Liver (tissue), 9 donors: ENCODE measurements around the gene WDR44. TPM values are rescaled to one million over a fixed set of nuclear protein-coding genes. Genes with fewer than 3 reads are reported as not detected.

ENCODE experiments used
- DNase-seq: peaks from one replicate; pipeline ENCODE4 v3.0.0-alpha.2; 2017; ENCODE audit warnings: low spot score
- H3K27ac ChIP-seq, 2 donors: one replicate each; pipeline ENCODE4 v1.7.0; 2013; ENCODE audit warnings: inconsistent platforms in 2 of 2, low read length in 2 of 2, control low read depth in 1 of 2, low read depth in 1 of 2, mild to moderate bottlenecking in 1 of 2
- H3K27me3 ChIP-seq, 4 donors: one replicate each; pipeline versions ENCODE4 v1.6.1 to v1.7.0; 2013; ENCODE audit warnings: low read length in 3 of 4, inconsistent platforms in 1 of 4, mild to moderate bottlenecking in 1 of 4, moderate library complexity in 1 of 4; ENCODE audit not compliant: control insufficient read depth in 4 of 4, insufficient read depth in 4 of 4
- H3K36me3 ChIP-seq, 4 donors: one replicate each; pipeline versions ENCODE4 v1.6.1 to v1.7.0; 2013; ENCODE audit warnings: low read length in 3 of 4, mild to moderate bottlenecking in 3 of 4, low read depth in 1 of 4, moderate library complexity in 1 of 4; ENCODE audit not compliant: control insufficient read depth in 4 of 4, insufficient read depth in 3 of 4
- H3K4me1 ChIP-seq, 4 donors: one replicate each; pipeline versions ENCODE4 v1.6.1 to v1.7.0; 2013; ENCODE audit warnings: low read length in 3 of 4, mild to moderate bottlenecking in 3 of 4, moderate library complexity in 1 of 4; ENCODE audit not compliant: control insufficient read depth in 4 of 4, insufficient read depth in 4 of 4
- H3K4me3 ChIP-seq, 3 donors: one replicate each; pipeline versions ENCODE4 v1.6.1 to v1.7.0; 2013; ENCODE audit warnings: low read length in 3 of 3, control low read depth in 1 of 3, low read depth in 1 of 3, mild to moderate bottlenecking in 1 of 3
- H3K9ac ChIP-seq, 2 donors: one replicate each; pipeline ENCODE4 v1.7.0; 2013; ENCODE audit warnings: low read length in 2 of 2, mild to moderate bottlenecking in 2 of 2, moderate library complexity in 2 of 2, control low read depth in 1 of 2, low read depth in 1 of 2
- H3K9me3 ChIP-seq, 4 donors: one replicate each; pipeline versions ENCODE4 v1.6.1 to v1.7.0; 2013; ENCODE audit warnings: low read length in 3 of 4; ENCODE audit not compliant: control insufficient read depth in 4 of 4
- EGR1 ChIP-seq, 2 donors: IDR thresholded peaks; 2 replicates each; pipeline ENCODE4 v1.6.1; 2016 to 2018; ENCODE audit warnings: antibody characterized with exemption in 2 of 2, low read depth in 2 of 2
- FOXA1 ChIP-seq: IDR thresholded peaks from 2 replicates; pipeline ENCODE4 v1.6.1; 2016; ENCODE audit warnings: antibody characterized with exemption
- FOXA2 ChIP-seq: IDR thresholded peaks from 2 replicates; pipeline ENCODE4 v1.6.1; 2016; ENCODE audit warnings: antibody characterized with exemption
- GABPA ChIP-seq, 2 donors: IDR thresholded peaks in 1 of 2; conservative IDR thresholded peaks in 1 of 2; 2 replicates each; pipeline ENCODE4 v1.6.1; 2016; ENCODE audit warnings: antibody characterized with exemption in 2 of 2, mild to moderate bottlenecking in 1 of 2, moderate library complexity in 1 of 2
- HNF4A ChIP-seq, 2 donors: conservative IDR thresholded peaks; 2 replicates each; pipeline ENCODE4 v1.6.1; 2016; ENCODE audit warnings: antibody characterized with exemption in 2 of 2, mild to moderate bottlenecking in 2 of 2
- HNF4G ChIP-seq: IDR thresholded peaks from 2 replicates; pipeline ENCODE4 v1.6.1; 2016; ENCODE audit warnings: antibody characterized with exemption
- JUND ChIP-seq, 2 donors: IDR thresholded peaks; 2 replicates each; pipeline ENCODE4 v1.6.1; 2016; ENCODE audit warnings: antibody characterized with exemption in 2 of 2
- NR2F2 ChIP-seq: IDR thresholded peaks from 2 replicates; pipeline ENCODE4 v1.6.1; 2016; ENCODE audit warnings: antibody characterized with exemption
- RAD21 ChIP-seq, 2 donors: IDR thresholded peaks; 2 replicates each; pipeline ENCODE4 v1.6.1; 2016; ENCODE audit warnings: antibody characterized with exemption in 2 of 2, mild to moderate bottlenecking in 2 of 2
- RXRA ChIP-seq, 2 donors: IDR thresholded peaks; 2 replicates each; pipeline ENCODE4 v1.6.1; 2017 to 2018; ENCODE audit warnings: antibody characterized with exemption in 2 of 2, mild to moderate bottlenecking in 1 of 2
- SP1 ChIP-seq: IDR thresholded peaks from 2 replicates; pipeline ENCODE4 v1.6.1; 2018; ENCODE audit warnings: antibody characterized with exemption, mild to moderate bottlenecking
- TAF1 ChIP-seq: conservative IDR thresholded peaks from 2 replicates; pipeline ENCODE4 v1.6.1; 2016; ENCODE audit warnings: antibody characterized with exemption, mild to moderate bottlenecking
- YY1 ChIP-seq: IDR thresholded peaks from 2 replicates; pipeline ENCODE4 v1.6.1; 2016; ENCODE audit warnings: antibody characterized with exemption, mild to moderate bottlenecking
- WGBS: extraction: QIAGEN DNeasy Blood & Tissue Kit; methylation state at CpG from one replicate; pipeline ENCODE4 v1.1.7; 2013; 5-methylcytosine and 5-hydroxymethylcytosine counted together
- polyA plus RNA-seq, 2 donors: library from polyadenylated mRNA; stranded (reverse) in 1 of 2; unstranded in 1 of 2; fragments of 200-250 nt in 1 of 2; fragments of >200 nt in 1 of 2; fragmentation: Nextera tagmentation in 1 of 2; extraction: Ambion mirVana in 1 of 2; gene quantifications; one replicate each; pipeline versions ENCODE4 v1.2.1 to v1.2.3, GENCODE V29; 2013 to 2015
- total RNA-seq, 2 donors: library from RNA; depleted of rRNA; stranded (reverse); fragments of >200 nt; gene quantifications; one replicate each; pipeline ENCODE4 v1.2.3, GENCODE V29; 2014
- TF ChIP-seq, protein P1 (sequence below): IDR thresholded peaks from 2 replicates; pipeline ENCODE4 v1.6.1; 2016; ENCODE audit warnings: antibody characterized with exemption
- TF ChIP-seq, protein P2 (sequence below): IDR thresholded peaks from 2 replicates; pipeline ENCODE4 v1.6.1; 2016; ENCODE audit warnings: antibody characterized with exemption, mild to moderate bottlenecking
- TF ChIP-seq, protein P3 (sequence below): IDR thresholded peaks from 2 replicates; pipeline ENCODE4 v1.6.1; 2016; ENCODE audit warnings: antibody characterized with exemption
- TF ChIP-seq, protein P4 (sequence below): fragments of 150-350 bp; IDR thresholded peaks from 2 replicates; pipeline ENCODE4 v1.5.1; 2017; ENCODE audit warnings: improper control_type of control experiment, low read depth, low read length; ENCODE audit not compliant: missing input control
- TF ChIP-seq, protein P5 (sequence below): IDR thresholded peaks from 2 replicates; pipeline ENCODE4 v1.6.1; 2016; ENCODE audit warnings: antibody characterized with exemption
- donor health status: healthy.
- donor health status: healthy.
- donor health status: healthy.
- donor health status: healthy.
- donor health status: healthy.

WDR44 gene
- total and polyA plus RNA-seq, 4 donors, result 3.9 to 7.5 (median 5.5) TPM

DNA sequence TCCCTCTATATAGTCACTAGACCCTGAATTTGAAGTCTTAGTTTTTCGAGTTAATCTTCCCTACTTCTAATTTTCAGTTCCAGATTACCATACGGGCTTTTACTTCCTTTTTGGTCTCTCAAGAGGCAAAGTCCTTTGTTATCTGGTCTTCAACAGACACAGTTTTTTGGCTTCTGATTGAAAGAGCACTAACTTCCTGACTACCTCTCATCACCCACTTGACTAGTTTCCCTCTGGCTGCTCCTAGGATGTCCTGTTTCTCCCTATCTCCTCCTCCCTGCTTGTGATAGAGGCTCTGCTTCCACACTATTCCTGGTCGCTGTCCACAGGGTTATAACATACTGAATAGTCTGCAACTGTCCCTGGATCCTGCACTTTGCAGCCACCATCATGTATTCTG, 16.7 kb upstream of the WDR44 start (continued):
- TF ChIP-seq, protein P1, sequence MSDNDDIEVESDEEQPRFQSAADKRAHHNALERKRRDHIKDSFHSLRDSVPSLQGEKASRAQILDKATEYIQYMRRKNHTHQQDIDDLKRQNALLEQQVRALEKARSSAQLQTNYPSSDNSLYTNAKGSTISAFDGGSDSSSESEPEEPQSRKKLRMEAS, result no peak
- TF ChIP-seq JUND (IDR thresholded peaks at IDR 0.05) (no peak), YY1 (no peak), EGR1 (IDR thresholded peaks at IDR 0.05; ENCODE audit: low read depth in 2 of 2) (no peak), RAD21 (IDR thresholded peaks at IDR 0.05) (no peak), SP1 (no peak)

DNA sequence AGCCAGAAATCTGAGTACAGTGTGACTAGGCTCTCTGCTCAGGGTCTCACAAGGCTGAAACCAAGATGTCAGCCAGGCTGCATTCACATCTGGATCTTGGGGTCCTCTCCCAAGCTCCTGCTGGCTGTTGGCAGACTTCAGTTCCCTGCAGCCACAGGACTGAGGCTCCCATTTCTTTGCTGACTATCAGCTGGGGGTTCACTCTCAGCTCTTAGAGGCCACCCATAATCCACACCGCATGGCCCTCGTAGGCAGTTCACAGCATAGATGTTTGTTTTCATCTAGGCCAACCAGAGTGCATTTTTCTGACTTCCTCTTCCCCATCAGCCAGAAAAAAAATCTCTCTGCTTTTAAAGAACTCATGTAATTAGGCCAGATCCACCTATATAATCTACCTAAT, 8.2 kb upstream of the WDR44 start:
- 65% methylated on average over 2 of the region's 2 CpGs for WGBS
- no peak for TF ChIP-seq RAD21 (IDR thresholded peaks at IDR 0.05)
- no peak for TF ChIP-seq FOXA2
- no peak for TF ChIP-seq GABPA (IDR thresholded peaks at IDR 0.05 in 1 of 2, conservative IDR thresholded peaks at IDR 0.05 in 1 of 2)
- TF ChIP-seq TAF1, result no peak
- TF ChIP-seq HNF4G, result no peak
- no peak for TF ChIP-seq JUND (IDR thresholded peaks at IDR 0.05)
- TF ChIP-seq NR2F2, result no peak
- no peak for TF ChIP-seq HNF4A (conservative IDR thresholded peaks at IDR 0.05)
- TF ChIP-seq EGR1 (IDR thresholded peaks at IDR 0.05; ENCODE audit: low read depth in 2 of 2), result no peak
- TF ChIP-seq YY1, result no peak
- TF ChIP-seq RXRA (IDR thresholded peaks at IDR 0.05), result no peak
- TF ChIP-seq, protein P2, sequence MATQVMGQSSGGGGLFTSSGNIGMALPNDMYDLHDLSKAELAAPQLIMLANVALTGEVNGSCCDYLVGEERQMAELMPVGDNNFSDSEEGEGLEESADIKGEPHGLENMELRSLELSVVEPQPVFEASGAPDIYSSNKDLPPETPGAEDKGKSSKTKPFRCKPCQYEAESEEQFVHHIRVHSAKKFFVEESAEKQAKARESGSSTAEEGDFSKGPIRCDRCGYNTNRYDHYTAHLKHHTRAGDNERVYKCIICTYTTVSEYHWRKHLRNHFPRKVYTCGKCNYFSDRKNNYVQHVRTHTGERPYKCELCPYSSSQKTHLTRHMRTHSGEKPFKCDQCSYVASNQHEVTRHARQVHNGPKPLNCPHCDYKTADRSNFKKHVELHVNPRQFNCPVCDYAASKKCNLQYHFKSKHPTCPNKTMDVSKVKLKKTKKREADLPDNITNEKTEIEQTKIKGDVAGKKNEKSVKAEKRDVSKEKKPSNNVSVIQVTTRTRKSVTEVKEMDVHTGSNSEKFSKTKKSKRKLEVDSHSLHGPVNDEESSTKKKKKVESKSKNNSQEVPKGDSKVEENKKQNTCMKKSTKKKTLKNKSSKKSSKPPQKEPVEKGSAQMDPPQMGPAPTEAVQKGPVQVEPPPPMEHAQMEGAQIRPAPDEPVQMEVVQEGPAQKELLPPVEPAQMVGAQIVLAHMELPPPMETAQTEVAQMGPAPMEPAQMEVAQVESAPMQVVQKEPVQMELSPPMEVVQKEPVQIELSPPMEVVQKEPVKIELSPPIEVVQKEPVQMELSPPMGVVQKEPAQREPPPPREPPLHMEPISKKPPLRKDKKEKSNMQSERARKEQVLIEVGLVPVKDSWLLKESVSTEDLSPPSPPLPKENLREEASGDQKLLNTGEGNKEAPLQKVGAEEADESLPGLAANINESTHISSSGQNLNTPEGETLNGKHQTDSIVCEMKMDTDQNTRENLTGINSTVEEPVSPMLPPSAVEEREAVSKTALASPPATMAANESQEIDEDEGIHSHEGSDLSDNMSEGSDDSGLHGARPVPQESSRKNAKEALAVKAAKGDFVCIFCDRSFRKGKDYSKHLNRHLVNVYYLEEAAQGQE, result no peak
- no peak for TF ChIP-seq FOXA1
- Histone ChIP-seq H3K4me3 (no peak overlapping the region), H3K36me3 (no peaks in the 10 kb centered on the region), H3K27me3 (no peaks in the 10 kb centered on the region), H3K4me1 (peaks cover 0 to 3% (median 0%) of the 10 kb centered on the region in 4 donors), H3K9me3 (no peaks in the 10 kb centered on the region), H3K9ac (no peak overlapping the region), H3K27ac (no peak overlapping the region)
- DNase-seq, result no peak

DNA sequence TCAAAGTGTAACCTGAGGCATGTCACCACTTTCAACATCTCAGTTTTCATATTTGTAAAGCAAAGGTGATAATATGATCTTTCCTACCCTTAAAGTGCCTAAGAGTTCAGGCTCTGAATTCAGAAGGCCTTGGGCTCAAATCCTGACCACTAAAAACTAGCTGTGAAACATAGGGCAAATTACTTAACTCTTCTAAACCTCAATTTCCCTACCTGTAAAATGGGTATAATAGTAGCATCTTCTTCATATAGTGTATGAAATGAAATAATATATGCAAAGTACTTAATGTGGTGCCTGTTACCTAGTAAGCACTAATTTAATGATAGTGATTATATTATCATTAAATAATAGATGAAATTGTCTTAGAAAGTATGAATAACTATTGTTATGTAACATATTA, 7.0 kb upstream of the WDR44 start:
- no peak overlapping the region for H3K27ac ChIP-seq
- DNase-seq, result no peak
- no peak overlapping the region for H3K4me3 ChIP-seq
- H3K9me3 ChIP-seq, result no peaks in the 10 kb centered on the region
- no peaks in the 10 kb centered on the region for H3K36me3 ChIP-seq
- H3K4me1 ChIP-seq, result peaks cover 0 to 3% (median 0%) of the 10 kb centered on the region in 4 donors
- H3K27me3 ChIP-seq, result no peaks in the 10 kb centered on the region
- H3K9ac ChIP-seq, result no peak overlapping the region
- TF ChIP-seq, protein P2, result no peak
- no peak for TF ChIP-seq EGR1 (IDR thresholded peaks at IDR 0.05; ENCODE audit: low read depth in 2 of 2)
- TF ChIP-seq GABPA (IDR thresholded peaks at IDR 0.05 in 1 of 2, conservative IDR thresholded peaks at IDR 0.05 in 1 of 2), result no peak
- no peak for TF ChIP-seq RXRA (IDR thresholded peaks at IDR 0.05)
- TF ChIP-seq FOXA2, result no peak
- TF ChIP-seq JUND (IDR thresholded peaks at IDR 0.05), result no peak
- TF ChIP-seq, protein P3, sequence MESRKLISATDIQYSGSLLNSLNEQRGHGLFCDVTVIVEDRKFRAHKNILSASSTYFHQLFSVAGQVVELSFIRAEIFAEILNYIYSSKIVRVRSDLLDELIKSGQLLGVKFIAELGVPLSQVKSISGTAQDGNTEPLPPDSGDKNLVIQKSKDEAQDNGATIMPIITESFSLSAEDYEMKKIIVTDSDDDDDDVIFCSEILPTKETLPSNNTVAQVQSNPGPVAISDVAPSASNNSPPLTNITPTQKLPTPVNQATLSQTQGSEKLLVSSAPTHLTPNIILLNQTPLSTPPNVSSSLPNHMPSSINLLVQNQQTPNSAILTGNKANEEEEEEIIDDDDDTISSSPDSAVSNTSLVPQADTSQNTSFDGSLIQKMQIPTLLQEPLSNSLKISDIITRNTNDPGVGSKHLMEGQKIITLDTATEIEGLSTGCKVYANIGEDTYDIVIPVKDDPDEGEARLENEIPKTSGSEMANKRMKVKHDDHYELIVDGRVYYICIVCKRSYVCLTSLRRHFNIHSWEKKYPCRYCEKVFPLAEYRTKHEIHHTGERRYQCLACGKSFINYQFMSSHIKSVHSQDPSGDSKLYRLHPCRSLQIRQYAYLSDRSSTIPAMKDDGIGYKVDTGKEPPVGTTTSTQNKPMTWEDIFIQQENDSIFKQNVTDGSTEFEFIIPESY, result no peak
- no peak for TF ChIP-seq HNF4G
- TF ChIP-seq FOXA1, result no peak
- TF ChIP-seq NR2F2, result no peak
- TF ChIP-seq, protein P1, result no peak
- TF ChIP-seq SP1, result no peak
- no peak for TF ChIP-seq RAD21 (IDR thresholded peaks at IDR 0.05)
- TF ChIP-seq, protein P4, sequence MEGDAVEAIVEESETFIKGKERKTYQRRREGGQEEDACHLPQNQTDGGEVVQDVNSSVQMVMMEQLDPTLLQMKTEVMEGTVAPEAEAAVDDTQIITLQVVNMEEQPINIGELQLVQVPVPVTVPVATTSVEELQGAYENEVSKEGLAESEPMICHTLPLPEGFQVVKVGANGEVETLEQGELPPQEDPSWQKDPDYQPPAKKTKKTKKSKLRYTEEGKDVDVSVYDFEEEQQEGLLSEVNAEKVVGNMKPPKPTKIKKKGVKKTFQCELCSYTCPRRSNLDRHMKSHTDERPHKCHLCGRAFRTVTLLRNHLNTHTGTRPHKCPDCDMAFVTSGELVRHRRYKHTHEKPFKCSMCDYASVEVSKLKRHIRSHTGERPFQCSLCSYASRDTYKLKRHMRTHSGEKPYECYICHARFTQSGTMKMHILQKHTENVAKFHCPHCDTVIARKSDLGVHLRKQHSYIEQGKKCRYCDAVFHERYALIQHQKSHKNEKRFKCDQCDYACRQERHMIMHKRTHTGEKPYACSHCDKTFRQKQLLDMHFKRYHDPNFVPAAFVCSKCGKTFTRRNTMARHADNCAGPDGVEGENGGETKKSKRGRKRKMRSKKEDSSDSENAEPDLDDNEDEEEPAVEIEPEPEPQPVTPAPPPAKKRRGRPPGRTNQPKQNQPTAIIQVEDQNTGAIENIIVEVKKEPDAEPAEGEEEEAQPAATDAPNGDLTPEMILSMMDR, result no peak
- TF ChIP-seq, protein P5, sequence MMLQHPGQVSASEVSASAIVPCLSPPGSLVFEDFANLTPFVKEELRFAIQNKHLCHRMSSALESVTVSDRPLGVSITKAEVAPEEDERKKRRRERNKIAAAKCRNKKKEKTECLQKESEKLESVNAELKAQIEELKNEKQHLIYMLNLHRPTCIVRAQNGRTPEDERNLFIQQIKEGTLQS, result no peak
- no peak for TF ChIP-seq TAF1
- no peak for TF ChIP-seq YY1
